MM.1S (cell line): ENCODE results near the gene CFAP73.
"Not testable (repeated sequence)": the region's sequence is repeated elsewhere in the genome, so short reads cannot be mapped to it uniquely, and the experiment has no call there.

Experiments
- EZH2 ChIP-seq: fragments of 300-600 bp; sonication (generic); optimal IDR thresholded peaks from 2 replicates; pipeline ENCODE3; 2017; ENCODE audit warnings: low read depth, mild to moderate bottlenecking, antibody characterized with exemption, low read length, mixed read lengths
- EZH2phosphoT487 ChIP-seq: fragments of 300-600 bp; sonication (generic); IDR thresholded peaks from 2 replicates; pipeline ENCODE4 v1.6.1; 2018; ENCODE audit warnings: antibody characterized with exemption, low read length
- TF ChIP-seq, protein P1 (sequence below): fragments of 300-600 bp; sonication (generic); IDR thresholded peaks from 2 replicates; pipeline ENCODE4 v1.5.1; 2016; ENCODE audit warnings: antibody characterized with exemption, low read length, mixed read lengths

- TF ChIP-seq, protein P1, sequence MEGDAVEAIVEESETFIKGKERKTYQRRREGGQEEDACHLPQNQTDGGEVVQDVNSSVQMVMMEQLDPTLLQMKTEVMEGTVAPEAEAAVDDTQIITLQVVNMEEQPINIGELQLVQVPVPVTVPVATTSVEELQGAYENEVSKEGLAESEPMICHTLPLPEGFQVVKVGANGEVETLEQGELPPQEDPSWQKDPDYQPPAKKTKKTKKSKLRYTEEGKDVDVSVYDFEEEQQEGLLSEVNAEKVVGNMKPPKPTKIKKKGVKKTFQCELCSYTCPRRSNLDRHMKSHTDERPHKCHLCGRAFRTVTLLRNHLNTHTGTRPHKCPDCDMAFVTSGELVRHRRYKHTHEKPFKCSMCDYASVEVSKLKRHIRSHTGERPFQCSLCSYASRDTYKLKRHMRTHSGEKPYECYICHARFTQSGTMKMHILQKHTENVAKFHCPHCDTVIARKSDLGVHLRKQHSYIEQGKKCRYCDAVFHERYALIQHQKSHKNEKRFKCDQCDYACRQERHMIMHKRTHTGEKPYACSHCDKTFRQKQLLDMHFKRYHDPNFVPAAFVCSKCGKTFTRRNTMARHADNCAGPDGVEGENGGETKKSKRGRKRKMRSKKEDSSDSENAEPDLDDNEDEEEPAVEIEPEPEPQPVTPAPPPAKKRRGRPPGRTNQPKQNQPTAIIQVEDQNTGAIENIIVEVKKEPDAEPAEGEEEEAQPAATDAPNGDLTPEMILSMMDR = not testable (repeated sequence)
- TF ChIP-seq EZH2phosphoT487, EZH2: not testable (repeated sequence)
Observed at GRCh38 chr12:113141716-113142115, 7.8 kb upstream of the CFAP73 start.
